GM13977 (cell line): ENCODE results near the gene HBE1.
"Not testable (repeated sequence)": the region's sequence is repeated elsewhere in the genome, so short reads cannot be mapped to it uniquely, and the experiment has no call there.

Experiments
- DNase-seq: peaks from one replicate; pipeline ENCODE4 v3.0.0; 2012; ENCODE audit warnings: low spot score
- CTCF ChIP-seq: IDR thresholded peaks from 2 replicates; pipeline ENCODE4 v1.5.1; 2012; ENCODE audit warnings: mild to moderate bottlenecking, control low read depth; ENCODE audit not compliant: insufficient read depth; ENCODE audit errors: extremely low read depth, missing control alignments
- in situ Hi-C: fragments of 300-500 bp; cut with MboI; formaldehyde crosslinking; loops from one replicate; pipeline ENCODE4 v1.12.0; 2022; ENCODE audit warnings: low sequenced_read_pairs, low pct_unique_long_range_greater_than_20kb, mixed read lengths, inconsistent platforms; ENCODE audit not compliant: unreplicated experiment

Gene HBE1

GRCh38 chr11:5269715-5270147 is at the start of gene HBE1:
Gene HBE1, minus strand, starts transcription at chr11:5269945. Its CDS starts 55 bp downstream, at chr11:5269890.
- no peak for TF ChIP-seq CTCF
- in situ Hi-C loops = no loop called here
- DNase-seq = no peak

GRCh38 chr11:5317292-5317691 is 47.5 kb upstream of the HBE1 start:
- no peak for DNase-seq
- TF ChIP-seq CTCF = no peak
- in situ Hi-C loops = no loop called here

GRCh38 chr11:5313326-5314023 is 43.7 kb upstream of the HBE1 start:
- in situ Hi-C loops, DNase-seq: not testable (repeated sequence)

- DNase-seq = no peak
- TF ChIP-seq CTCF = no peak
- in situ Hi-C loops = no loop called here
Measured at GRCh38 chr11:5310423-5310822, 40.7 kb upstream of the HBE1 start.

GRCh38 chr11:5307256-5308019 is 37.7 kb upstream of the HBE1 start:
- in situ Hi-C loops = no loop called here
- TF ChIP-seq CTCF = no peak

GRCh38 chr11:5304046-5304445 is 34.3 kb upstream of the HBE1 start:
- DNase-seq = no peak
- in situ Hi-C loops = no loop called here
- no peak for TF ChIP-seq CTCF

More at GRCh38 chr11:5307256-5308019, 37.7 kb upstream of the HBE1 start:
- no peak for DNase-seq

- DNase-seq = no peak
- no peak for TF ChIP-seq CTCF
- in situ Hi-C loops = no loop called here
Measured at GRCh38 chr11:5303626-5304025, 33.9 kb upstream of the HBE1 start.
